ENCODE measurements around the gene ZNF76.

ZNF76 gene

DNA sequence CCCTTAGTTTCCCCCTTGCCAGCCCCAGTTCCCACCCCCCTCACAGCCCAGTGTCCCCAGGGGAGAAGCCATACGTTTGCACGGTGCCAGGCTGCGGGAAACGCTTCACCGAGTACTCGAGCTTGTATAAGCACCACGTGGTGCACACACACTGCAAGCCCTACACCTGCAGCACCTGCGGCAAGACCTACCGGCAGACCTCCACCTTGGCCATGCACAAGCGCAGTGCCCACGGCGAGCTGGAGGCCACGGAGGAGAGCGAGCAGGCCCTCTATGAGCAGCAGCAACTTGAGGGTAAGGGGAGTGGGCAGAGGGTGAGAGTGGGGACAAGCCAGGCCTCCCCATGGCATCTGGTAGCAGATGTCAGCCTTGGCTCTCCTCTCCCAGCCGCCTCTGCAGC, 33.0 kb downstream of the ZNF76 start:
- no peak overlapping the region for H3K4me3 ChIP-seq (ENCODE audit: low read depth, low read length)
- TF ChIP-seq POLR2A (IDR thresholded peaks at IDR 0.05; ENCODE audit: extremely low read depth, insufficient read length) (no peak), MYC (IDR thresholded peaks at IDR 0.05; ENCODE audit: low read depth, low read length) (no peak), CTCF (IDR thresholded peaks at IDR 0.05; ENCODE audit: low read depth, low read length) (no peak)
- TF ChIP-seq, protein P1, sequence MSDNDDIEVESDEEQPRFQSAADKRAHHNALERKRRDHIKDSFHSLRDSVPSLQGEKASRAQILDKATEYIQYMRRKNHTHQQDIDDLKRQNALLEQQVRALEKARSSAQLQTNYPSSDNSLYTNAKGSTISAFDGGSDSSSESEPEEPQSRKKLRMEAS (IDR thresholded peaks at IDR 0.05; ENCODE audit: low read depth, low read length), result no peak

GRCh38 chr6:35293681-35294080, 34.1 kb downstream of the ZNF76 start:
- no peak for DNase-seq (ENCODE audit: low read depth)
- no peak overlapping the region for H3K4me3 ChIP-seq (ENCODE audit: low read depth, low read length)
- TF ChIP-seq MYC (IDR thresholded peaks at IDR 0.05; ENCODE audit: low read depth, low read length), result no peak
- TF ChIP-seq POLR2A (IDR thresholded peaks at IDR 0.05; ENCODE audit: extremely low read depth, insufficient read length), result no peak

More for the DNA sequence above, 33.0 kb downstream of the ZNF76 start:
- no peak for DNase-seq (ENCODE audit: low read depth)

DNA sequence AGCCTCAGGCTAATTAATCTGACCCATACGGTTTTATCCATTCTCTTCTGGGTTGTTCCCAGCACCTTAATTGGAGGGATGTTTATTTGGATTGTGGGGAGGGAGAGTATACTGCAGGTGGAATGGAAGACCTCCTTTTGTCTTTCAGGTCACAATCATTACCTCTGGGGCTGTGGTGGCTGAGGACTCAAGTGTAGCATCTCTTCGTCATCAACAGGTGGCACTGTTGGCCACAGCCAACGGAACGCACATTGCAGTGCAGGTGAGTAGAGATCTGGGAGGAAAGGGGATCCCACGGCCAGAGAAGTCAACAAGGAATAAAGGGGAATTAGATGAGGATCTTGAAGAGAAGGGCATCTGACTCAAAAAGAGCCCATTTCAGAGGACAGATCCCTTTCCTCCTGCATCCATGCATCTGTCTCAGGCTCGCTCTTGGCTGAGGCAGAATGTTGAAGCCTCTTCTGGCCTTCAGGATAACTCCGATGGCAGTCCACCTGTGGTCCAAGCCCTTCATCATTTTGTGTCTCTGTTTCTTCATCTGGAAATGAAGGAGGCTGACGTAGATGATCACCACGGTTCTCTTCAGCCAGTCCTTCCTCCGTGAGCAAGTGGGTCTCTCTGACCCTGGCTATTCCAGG, 34.9 kb downstream of the ZNF76 start:
- H3K4me3 ChIP-seq (ENCODE audit: low read depth, low read length), result no peak overlapping the region
- DNase-seq (ENCODE audit: low read depth), result peak; percentile 63
- TF ChIP-seq MYC (IDR thresholded peaks at IDR 0.05; ENCODE audit: low read depth, low read length) (no peak), POLR2A (IDR thresholded peaks at IDR 0.05; ENCODE audit: extremely low read depth, insufficient read length) (no peak), CTCF (IDR thresholded peaks at IDR 0.05; ENCODE audit: low read depth, low read length) (peak; percentile 94)
- TF ChIP-seq, protein P1 (IDR thresholded peaks at IDR 0.05; ENCODE audit: low read depth, low read length), result 0 out of 2 replicates have a peak, but pooled peaks have one; percentile 45

GRCh38 chr6:35295036-35295435, 35.5 kb downstream of the ZNF76 start:
- DNase-seq (ENCODE audit: low read depth), result no peak
- TF ChIP-seq, protein P1 (IDR thresholded peaks at IDR 0.05; ENCODE audit: low read depth, low read length), result no peak
- TF ChIP-seq MYC (IDR thresholded peaks at IDR 0.05; ENCODE audit: low read depth, low read length) (no peak), POLR2A (IDR thresholded peaks at IDR 0.05; ENCODE audit: extremely low read depth, insufficient read length) (no peak)

DNA sequence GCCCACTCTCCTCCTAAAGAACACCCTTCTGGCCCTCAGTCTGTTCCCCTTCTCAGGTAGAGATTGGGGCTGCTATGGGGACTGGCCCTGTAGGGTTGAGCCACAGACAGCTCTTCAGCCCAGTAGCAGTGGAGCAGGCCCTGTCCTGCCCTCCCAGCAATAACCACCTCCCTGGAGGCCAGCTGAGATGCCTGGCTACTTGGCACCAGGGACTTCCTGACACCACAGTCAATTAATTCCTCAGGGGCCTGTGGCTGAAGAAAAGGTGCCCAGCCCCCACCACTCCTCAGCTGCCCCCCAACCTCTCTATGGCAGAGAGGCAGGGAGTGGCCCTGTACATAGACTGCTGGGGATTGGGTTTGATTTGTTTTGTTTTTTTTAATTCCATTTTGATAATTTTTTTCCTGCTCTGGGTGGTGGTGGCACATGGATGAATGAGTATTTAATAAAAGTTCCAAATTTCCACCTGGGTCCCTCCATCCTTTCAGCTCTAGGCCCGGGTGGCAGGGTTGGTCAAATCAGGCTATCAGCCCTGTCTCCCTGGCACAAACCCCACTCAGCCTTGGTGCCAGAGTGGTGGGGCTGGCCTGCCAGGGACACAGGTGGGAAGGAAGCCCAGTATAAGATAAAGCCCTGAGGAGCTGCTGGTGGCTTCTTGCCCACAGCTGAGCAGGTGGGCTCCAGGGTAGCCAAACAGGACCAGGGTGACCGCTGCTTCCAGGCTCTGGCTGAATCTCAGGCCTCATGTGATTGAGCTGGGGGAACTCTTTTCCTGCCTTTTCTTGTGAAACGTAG, 36.2 kb downstream of the ZNF76 start:
- TF ChIP-seq, protein P1 (IDR thresholded peaks at IDR 0.05; ENCODE audit: low read depth, low read length), result no peak
- no peak for TF ChIP-seq CTCF (IDR thresholded peaks at IDR 0.05; ENCODE audit: low read depth, low read length)
- TF ChIP-seq MYC (IDR thresholded peaks at IDR 0.05; ENCODE audit: low read depth, low read length), result no peak
- no peak for TF ChIP-seq POLR2A (IDR thresholded peaks at IDR 0.05; ENCODE audit: extremely low read depth, insufficient read length)
- peak; percentile 51 for DNase-seq (ENCODE audit: low read depth)
- no peak overlapping the region for H3K4me3 ChIP-seq (ENCODE audit: low read depth, low read length)

More at GRCh38 chr6:35295036-35295435, 35.5 kb downstream of the ZNF76 start:
- no peak overlapping the region for H3K4me3 ChIP-seq (ENCODE audit: low read depth, low read length)

GRCh38 chr6:35296931-35297600, 37.5 kb downstream of the ZNF76 start:
- H3K4me3 ChIP-seq (ENCODE audit: low read depth, low read length), result peak overlapping the region; percentile 72
- TF ChIP-seq CTCF (IDR thresholded peaks at IDR 0.05; ENCODE audit: low read depth, low read length) (no peak), MYC (IDR thresholded peaks at IDR 0.05; ENCODE audit: low read depth, low read length) (no peak), POLR2A (IDR thresholded peaks at IDR 0.05; ENCODE audit: extremely low read depth, insufficient read length) (no peak)
- TF ChIP-seq, protein P1 (IDR thresholded peaks at IDR 0.05; ENCODE audit: low read depth, low read length), result no peak

More at GRCh38 chr6:35296931-35297600, 37.5 kb downstream of the ZNF76 start:
- DNase-seq (ENCODE audit: low read depth), result no peak

Measured in NB4 (cell line).